ENCODE measurements around the gene SYT8. TPM values are rescaled to one million over a fixed set of nuclear protein-coding genes. Genes with fewer than 3 reads are reported as not detected.

The SYT8 gene
- total RNA-seq, 1 experiment from 2014 or later, result 1.0 TPM

GRCh38 chr11:1854949-1855885 is 20.4 kb downstream of the SYT8 start:
- no TSS peak for BruUV-seq (replicated peaks)
- ATAC-seq, result no peak
- Histone ChIP-seq H3K9ac (ENCODE audit: low read length) (no peak overlapping the region), H3K79me2 (ENCODE audit: insufficient read depth, low read length) (no peaks in the 10 kb centered on the region), H3K27me3 (ENCODE audit: insufficient read depth, low read length) (no peaks in the 10 kb centered on the region), H3K4me2 (ENCODE audit: low read length) (no peak overlapping the region), H2AFZ (ENCODE audit: low read depth, low read length, poor library complexity, severe bottlenecking) (no peak overlapping the region), H3K9me3 (ENCODE audit: control insufficient read depth in 1 of 2, insufficient read depth in 1 of 2, low read depth in 1 of 2, low read length in 2 of 2) (no peaks in the 10 kb centered on the region), H3K36me3 (ENCODE audit: control insufficient read depth in 1 of 2, insufficient read depth in 2 of 2, low read length in 2 of 2) (no peaks in the 10 kb centered on the region), H3K4me1 (ENCODE audit: control insufficient read depth in 1 of 2, insufficient read depth in 2 of 2, low read length in 2 of 2) (no peaks in the 10 kb centered on the region), H3K4me3 (replicated peaks in 1 of 2; ENCODE audit: low read depth in 1 of 2, low read length in 2 of 2) (no peak overlapping the region), H4K20me1 (ENCODE audit: insufficient read depth) (no peaks in the 10 kb centered on the region), H3K9me2 (ENCODE audit: insufficient read depth) (no peaks in the 10 kb centered on the region), H3K27ac (ENCODE audit: low read depth, low read length) (no peak overlapping the region)
- DNase-seq (ENCODE audit: low read depth, low spot score), result no peak
- POLR2A ChIA-PET, result no interaction called here
- CTCF ChIA-PET, result interaction anchor here (2.0 kb wide), 1 partner anchor 22 kb away, joined by 5 read pairs; no protein-coding TSS in a partner anchor
- intact Hi-C loops (cut with micrococcal nuclease), result no loop called here
- RAD21 ChIA-PET (ENCODE audit: low non-redundant PET in 1 of 2, low total read pairs in 2 of 2, uncharacterized antibody in 2 of 2, unreplicated experiment in 2 of 2), result no interaction called here
- TF ChIP-seq EZH2phosphoT487 (IDR thresholded peaks at IDR 0.05; ENCODE audit: borderline replicate concordance), result no peak
- TF ChIP-seq EGR1 (IDR thresholded peaks at IDR 0.05; ENCODE audit: low read depth), result no peak
- TF ChIP-seq SRF (IDR thresholded peaks at IDR 0.05; ENCODE audit: low read depth), result no peak
- TF ChIP-seq CTCF (IDR thresholded peaks at IDR 0.05 in 2 of 3, conservative IDR thresholded peaks at IDR 0.05 in 1 of 3; ENCODE audit: borderline replicate concordance in 1 of 3, insufficient read depth in 1 of 3, low read depth in 2 of 3, low read length in 2 of 3), result no peak
- no peak for TF ChIP-seq ELF1 (IDR thresholded peaks at IDR 0.05; ENCODE audit: borderline replicate concordance, low read depth)
- TF ChIP-seq MAX (IDR thresholded peaks at IDR 0.05), result no peak
- TF ChIP-seq ZNF274 (IDR thresholded peaks at IDR 0.05; ENCODE audit: low read depth, low read length), result no peak
- no peak for TF ChIP-seq CBX3 (IDR thresholded peaks at IDR 0.05; ENCODE audit: low read depth)
- TF ChIP-seq YY1 (IDR thresholded peaks at IDR 0.05; ENCODE audit: extremely low read depth, insufficient replicate concordance, low read depth, low read length), result no peak
- TF ChIP-seq POLR2AphosphoS5 (IDR thresholded peaks at IDR 0.05; ENCODE audit: low read depth, low read length), result no peak
- no peak for TF ChIP-seq REST (IDR thresholded peaks at IDR 0.05; ENCODE audit: low read depth)
- no peak for TF ChIP-seq ATF3 (IDR thresholded peaks at IDR 0.05)
- no peak for TF ChIP-seq EZH2 (IDR thresholded peaks at IDR 0.05)
- no peak for TF ChIP-seq POLR2A (IDR thresholded peaks at IDR 0.05; ENCODE audit: borderline replicate concordance, extremely low read depth, insufficient read depth, insufficient read length)
- no peak for TF ChIP-seq SIN3A (IDR thresholded peaks at IDR 0.05; ENCODE audit: low read depth)
- no peak for TF ChIP-seq SP1 (IDR thresholded peaks at IDR 0.05; ENCODE audit: low read depth)
- TF ChIP-seq TCF7L2 (IDR thresholded peaks at IDR 0.05; ENCODE audit: borderline replicate concordance, extremely low read depth, insufficient read depth, insufficient read length), result no peak
- TF ChIP-seq ZBTB33 (IDR thresholded peaks at IDR 0.05; ENCODE audit: extremely low read depth, insufficient replicate concordance, low read length), result no peak
